Measurements from ENCODE around the gene FANCI. TPM values are rescaled to one million over a fixed set of nuclear protein-coding genes. Genes with fewer than 3 reads are reported as not detected.
A peak's percentile ranks its signal among the peaks of the same experiment; 100 is the strongest.

Gene FANCI
- total RNA-seq, 2 experiments from 2014 or later, result 180 TPM

GRCh38 chr15:89316504-89316903 is 72.7 kb downstream of the FANCI start:
- Mint-ChIP-seq H3K4me3 (no peak overlapping the region), H3K27me3 (no peaks in the 10 kb centered on the region), H3K4me1 (ENCODE audit: low read depth) (peaks cover 18% of the 10 kb centered on the region), H3K36me3 (ENCODE audit: low read depth) (peaks cover 64% of the 10 kb centered on the region), H3K9me3 (no peaks in the 10 kb centered on the region), H3K27ac (peak overlapping the region; percentile 77)
- POLR2A ChIA-PET, result interaction anchor here (0.6 to 11.2 kb wide), 6 partner anchors 8 to 109 kb away, joined by 3 to 128 read pairs (median 5); no protein-coding TSS in a partner anchor
- ATAC-seq (no peak), DNase-seq (no peak)
- TF ChIP-seq CTCF (IDR thresholded peaks at IDR 0.05), result no peak
- intact Hi-C loops (cut with micrococcal nuclease), result no loop called here
- CTCF ChIA-PET, result interaction anchor here (0.7 to 1.1 kb wide), 6 partner anchors 12 to 43 kb away, joined by 3 to 4 read pairs (median 3); no protein-coding TSS in a partner anchor

- Mint-ChIP-seq H3K4me3 (no peak overlapping the region), H3K27me3 (no peaks in the 10 kb centered on the region), H3K36me3 (ENCODE audit: low read depth) (peaks cover 65% of the 10 kb centered on the region), H3K4me1 (ENCODE audit: low read depth) (peaks cover 18% of the 10 kb centered on the region), H3K27ac (peak overlapping the region; percentile 83), H3K9me3 (no peaks in the 10 kb centered on the region)
- ATAC-seq (peak; percentile 38), DNase-seq (no peak)
- ChIA-PET POLR2A (interaction anchor here (0.9 to 11.2 kb wide), 5 partner anchors 8 to 110 kb away, joined by 3 to 128 read pairs (median 5); no protein-coding TSS in a partner anchor), CTCF (interaction anchor here (0.7 to 4.6 kb wide), 6 partner anchors 12 to 111 kb away, joined by 3 to 17 read pairs (median 3); no protein-coding TSS in a partner anchor)
- no peak for TF ChIP-seq CTCF (IDR thresholded peaks at IDR 0.05)
- intact Hi-C loops (cut with micrococcal nuclease), result no loop called here
Observed at GRCh38 chr15:89317186-89317720, 73.5 kb downstream of the FANCI start.

GRCh38 chr15:89319678-89320077 is 75.9 kb downstream of the FANCI start:
- ChIA-PET POLR2A (interaction anchor here (1.0 to 11.2 kb wide), 2 partner anchors 9 to 12 kb away, joined by 3 to 128 read pairs; no protein-coding TSS in a partner anchor), CTCF (interaction anchor here (1.7 to 4.6 kb wide), 2 partner anchors 13 to 113 kb away, joined by 6 to 17 read pairs; no protein-coding TSS in a partner anchor)
- Mint-ChIP-seq H3K4me3 (no peak overlapping the region), H3K4me1 (ENCODE audit: low read depth) (peaks cover 18% of the 10 kb centered on the region), H3K36me3 (ENCODE audit: low read depth) (peaks cover 62% of the 10 kb centered on the region), H3K9me3 (no peaks in the 10 kb centered on the region), H3K27ac (peak overlapping the region; percentile 68), H3K27me3 (no peaks in the 10 kb centered on the region)
- no peak for TF ChIP-seq CTCF (IDR thresholded peaks at IDR 0.05)
- DNase-seq, result no peak
- intact Hi-C loops (cut with micrococcal nuclease), result no loop called here
- ATAC-seq, result no peak

GRCh38 chr15:89320200-89320599 is 76.4 kb downstream of the FANCI start:
- CTCF ChIA-PET, result interaction anchor here (1.4 to 4.6 kb wide), 2 partner anchors 10 to 114 kb away, joined by 10 to 17 read pairs; no protein-coding TSS in a partner anchor
- POLR2A ChIA-PET, result interaction anchor here (0.7 to 11.2 kb wide), 4 partner anchors 8 to 64 kb away, joined by 3 to 128 read pairs (median 3); no protein-coding TSS in a partner anchor

More at GRCh38 chr15:89320200-89320599, 76.4 kb downstream of the FANCI start:
- H3K27ac Mint-ChIP-seq, result peak overlapping the region; percentile 44
- ATAC-seq (no peak), DNase-seq (no peak)
- no peak for TF ChIP-seq CTCF (IDR thresholded peaks at IDR 0.05)
- H3K4me3 Mint-ChIP-seq, result no peak overlapping the region
- intact Hi-C loops (cut with micrococcal nuclease), result no loop called here
- peaks cover 23% of the 10 kb centered on the region for H3K4me1 Mint-ChIP-seq (ENCODE audit: low read depth)
- H3K27me3 Mint-ChIP-seq, result no peaks in the 10 kb centered on the region
- H3K36me3 Mint-ChIP-seq (ENCODE audit: low read depth), result peaks cover 63% of the 10 kb centered on the region
- H3K9me3 Mint-ChIP-seq, result no peaks in the 10 kb centered on the region

Measured in activated CD8-positive, alpha-beta T cell treated with anti-CD3 and anti-CD28 coated beads for 36 hours (primary cell).